Endothelial cell of umbilical vein (primary cell): ENCODE measurements around the gene OGDH. TPM values are rescaled to one million over a fixed set of nuclear protein-coding genes. Genes with fewer than 3 reads are reported as not detected.

ENCODE experiments used
- BruUV-seq: library from RNA; stranded (reverse); fragments of 400-500 nt; replicated peaks from 2 replicates; lab custom pipeline; 2021; lab: Mats Ljungman, UMichigan
- CTCF ChIA-PET: fragments of 300-600, 350-600 bp; sonication (Branson Sonifier 250); formaldehyde crosslinking; loops from one replicate; lab custom pipeline; 2021; ENCODE audit warnings: antibody characterized with exemption, inconsistent platforms; lab: Charles Lee
- POLR2A ChIA-PET: fragments of 300-600, 350-600 bp; sonication (Branson Sonifier 250); formaldehyde crosslinking; loops from one replicate; lab custom pipeline; 2021; ENCODE audit warnings: antibody characterized with exemption, inconsistent platforms; lab: Charles Lee
- DNase-seq: peaks from one replicate; pipeline ENCODE4 v3.0.0-alpha.2; 2011; ENCODE audit warnings: low read depth, low spot score
- FAIRE-seq: peaks from 2 replicates; lab custom pipeline; 2011; peaks lifted over from hg19 to GRCh38; lab: Jason Lieb, UNC
- H2AFZ ChIP-seq: 2 replicates; pipeline ENCODE4 v1.6.0; 2012; ENCODE audit warnings: low read depth, low read length, control low read depth, inconsistent platforms
- H3K27ac ChIP-seq: 2 replicates; pipeline ENCODE4 v1.5.1; 2011; ENCODE audit warnings: low read depth, mild to moderate bottlenecking, control low read depth, low read length, moderate library complexity; ENCODE audit not compliant: insufficient read depth
- H3K27me3 ChIP-seq, 2 experiments: 2 replicates each; pipeline versions ENCODE4 v1.6.0 to v1.6.1; 2011; ENCODE audit warnings: low read length in 2 of 2, mixed read lengths in 1 of 2; ENCODE audit not compliant: control insufficient read depth in 2 of 2, insufficient read depth in 2 of 2
- H3K36me3 ChIP-seq, 2 experiments: 2 replicates in 1 of 2; 3 replicates in 1 of 2; pipeline ENCODE4 v1.5.1; 2011; ENCODE audit warnings: low read length in 2 of 2, mild to moderate bottlenecking in 1 of 2, moderate library complexity in 1 of 2; ENCODE audit not compliant: control insufficient read depth in 2 of 2, insufficient read depth in 2 of 2; ENCODE audit errors: extremely low read depth in 1 of 2
- H3K4me1 ChIP-seq: 3 replicates; pipeline ENCODE4 v1.5.1; 2011; ENCODE audit warnings: mild to moderate bottlenecking, low read length; ENCODE audit not compliant: control insufficient read depth, insufficient read depth; ENCODE audit errors: extremely low read depth
- H3K4me2 ChIP-seq: 2 replicates; pipeline ENCODE4 v1.6.1; 2011; ENCODE audit warnings: low read length, control low read depth, mixed read lengths; ENCODE audit not compliant: insufficient read depth
- H3K4me3 ChIP-seq, 3 experiments: fragments of 200-600 bp in 1 of 3; sonication (generic), shearing (Covaris generic) in 1 of 3; replicated peaks in 1 of 3; 2 replicates each; pipeline ENCODE4 v1.5.1; 2011 to 2016; ENCODE audit warnings: control low read depth in 3 of 3, low read length in 3 of 3, mild to moderate bottlenecking in 2 of 3, inconsistent platforms in 1 of 3, low read depth in 1 of 3, moderate library complexity in 1 of 3; ENCODE audit not compliant: insufficient read depth in 1 of 3
- H3K79me2 ChIP-seq: 2 replicates; pipeline ENCODE4 v1.6.0; 2012; ENCODE audit warnings: low read length, inconsistent platforms; ENCODE audit not compliant: control insufficient read depth, insufficient read depth
- H3K9ac ChIP-seq: replicated peaks from 2 replicates; pipeline ENCODE3; 2011; ENCODE audit warnings: low read length, control low read depth; ENCODE audit not compliant: insufficient read depth; ENCODE audit errors: extremely low read depth
- H3K9me1 ChIP-seq: replicated peaks from 3 replicates; pipeline ENCODE4 v1.6.0; 2011; ENCODE audit warnings: mild to moderate bottlenecking, low read length; ENCODE audit not compliant: control insufficient read depth, insufficient read depth; ENCODE audit errors: extremely low read depth
- H3K9me3 ChIP-seq: replicated peaks from 2 replicates; pipeline ENCODE4 v1.5.1; 2012; ENCODE audit warnings: low read length, inconsistent platforms; ENCODE audit not compliant: control insufficient read depth, insufficient read depth
- H4K20me1 ChIP-seq: replicated peaks from 2 replicates; pipeline ENCODE3; 2011; ENCODE audit warnings: mild to moderate bottlenecking, low read length; ENCODE audit not compliant: control insufficient read depth, insufficient read depth; ENCODE audit errors: extremely low read depth
- CTCF ChIP-seq, 2 donors: IDR thresholded peaks; 1 replicate in 1 of 2; 2 replicates in 1 of 2; pipeline ENCODE4 v1.5.1; 2011; ENCODE audit warnings: low read length in 2 of 2, mild to moderate bottlenecking in 2 of 2, moderate library complexity in 2 of 2, control low read depth in 1 of 2, inconsistent platforms in 1 of 2, low read depth in 1 of 2; ENCODE audit not compliant: insufficient read depth in 1 of 2; ENCODE audit errors: extremely low read depth in 1 of 2
- EZH2 ChIP-seq: IDR thresholded peaks from 2 replicates; pipeline ENCODE4 v1.6.1; 2012; ENCODE audit warnings: borderline replicate concordance, low read depth, mild to moderate bottlenecking, moderate library complexity, low read length, inconsistent platforms; ENCODE audit not compliant: severe bottlenecking
- FOS ChIP-seq: IDR thresholded peaks from 2 replicates; pipeline ENCODE4 v1.6.1; 2011; ENCODE audit warnings: mild to moderate bottlenecking, low read length, moderate library complexity, borderline replicate concordance; ENCODE audit not compliant: insufficient read depth
- GATA2 ChIP-seq: IDR thresholded peaks from 2 replicates; pipeline ENCODE4 v1.7.0; 2011; ENCODE audit warnings: low read depth, mild to moderate bottlenecking, moderate library complexity, mixed read lengths, low read length; ENCODE audit not compliant: insufficient read length, insufficient read depth
- JUN ChIP-seq: IDR thresholded peaks from 2 replicates; pipeline ENCODE4 v1.6.1; 2011; ENCODE audit warnings: borderline replicate concordance, low read depth; ENCODE audit not compliant: insufficient read length, insufficient read depth
- MYC ChIP-seq: IDR thresholded peaks from one replicate; pipeline ENCODE4 v1.6.1; 2011; ENCODE audit warnings: mild to moderate bottlenecking, low read depth, low read length
- POLR2A ChIP-seq: IDR thresholded peaks from 2 replicates; pipeline ENCODE4 v1.6.1; 2012; ENCODE audit warnings: low read depth, mild to moderate bottlenecking, control low read depth, low read length
- POLR2AphosphoS5 ChIP-seq: IDR thresholded peaks from 2 replicates; pipeline ENCODE4 v1.6.1; 2012; ENCODE audit warnings: low read depth, mild to moderate bottlenecking, control low read depth, low read length, moderate library complexity; ENCODE audit not compliant: insufficient read depth
- dilution Hi-C: fragments of 300-500 bp; cut with MboI; formaldehyde crosslinking; loops from one replicate; pipeline ENCODE4 v1.15.0; 2019; ENCODE audit warnings: low sequenced_read_pairs; ENCODE audit not compliant: extremely low pct_ligation_motif_present
- intact Hi-C: fragments of 100-400 bp; cut with micrococcal nuclease; formaldehyde crosslinking; loops from one replicate; pipeline ENCODE4 v1.10.0; 2022
- polyA plus RNA-seq, 4 experiments: library from polyadenylated mRNA; depleted of rRNA in 3 of 4; stranded (reverse) in 3 of 4; unstranded in 1 of 4; fragments of >200 nt; gene quantifications; 2 replicates each; pipeline versions ENCODE4 v1.2.1 to v1.2.3, GENCODE V29; 2011 to 2012; ENCODE audit warnings: missing spikeins in 1 of 4
- total RNA-seq: library from RNA; stranded (reverse); gene quantifications from 2 replicates; pipeline ENCODE4 v1.2.3, GENCODE V29; 2021
- TF ChIP-seq, protein P1 (sequence below): IDR thresholded peaks from 2 replicates; pipeline ENCODE4 v1.6.1; 2011; ENCODE audit not compliant: insufficient read depth, insufficient read length

The OGDH gene
- total and polyA plus RNA-seq, 2 donors (not counting 3 experiments of a cell fraction or from before 2014, with no cell fraction given), result 88.9 to 92.9 TPM

DNA sequence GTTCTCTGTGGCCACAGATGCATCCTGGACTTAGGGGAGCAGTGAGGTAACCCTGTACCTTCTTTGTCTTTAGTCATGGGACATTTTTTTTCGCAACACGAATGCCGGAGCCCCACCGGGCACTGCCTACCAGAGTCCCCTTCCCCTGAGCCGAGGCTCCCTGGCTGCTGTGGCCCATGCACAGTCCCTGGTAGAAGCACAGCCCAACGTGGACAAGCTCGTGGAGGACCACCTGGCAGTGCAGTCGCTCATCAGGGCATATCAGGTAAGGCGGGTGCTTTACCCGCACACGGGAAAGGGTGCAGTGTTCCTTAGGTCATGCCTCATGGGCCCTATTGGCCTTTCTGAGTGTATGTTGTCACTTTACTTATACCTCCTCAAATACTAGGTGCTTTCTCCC, 38.8 kb downstream of the OGDH start:
- Histone ChIP-seq H3K9me1 (no peaks in the 10 kb centered on the region), H3K27me3 (no peaks in the 10 kb centered on the region), H3K36me3 (peaks cover 0 to 7% of the 10 kb centered on the region in 2 experiments), H3K9ac (no peak overlapping the region), H4K20me1 (no peaks in the 10 kb centered on the region), H3K4me1 (peaks cover 4% of the 10 kb centered on the region), H2AFZ (no peak overlapping the region), H3K4me2 (no peak overlapping the region), H3K9me3 (no peaks in the 10 kb centered on the region), H3K79me2 (peaks cover 8% of the 10 kb centered on the region), H3K27ac (no peak overlapping the region), H3K4me3 (no peak overlapping the region)
- ChIA-PET POLR2A (no interaction called here), CTCF (no interaction called here)
- no TSS peak for BruUV-seq
- dilution Hi-C loops (no loop called here), intact Hi-C loops (no loop called here)
- DNase-seq, result no peak
- TF ChIP-seq, protein P1, sequence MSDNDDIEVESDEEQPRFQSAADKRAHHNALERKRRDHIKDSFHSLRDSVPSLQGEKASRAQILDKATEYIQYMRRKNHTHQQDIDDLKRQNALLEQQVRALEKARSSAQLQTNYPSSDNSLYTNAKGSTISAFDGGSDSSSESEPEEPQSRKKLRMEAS, result no peak
- no peak for FAIRE-seq

DNA sequence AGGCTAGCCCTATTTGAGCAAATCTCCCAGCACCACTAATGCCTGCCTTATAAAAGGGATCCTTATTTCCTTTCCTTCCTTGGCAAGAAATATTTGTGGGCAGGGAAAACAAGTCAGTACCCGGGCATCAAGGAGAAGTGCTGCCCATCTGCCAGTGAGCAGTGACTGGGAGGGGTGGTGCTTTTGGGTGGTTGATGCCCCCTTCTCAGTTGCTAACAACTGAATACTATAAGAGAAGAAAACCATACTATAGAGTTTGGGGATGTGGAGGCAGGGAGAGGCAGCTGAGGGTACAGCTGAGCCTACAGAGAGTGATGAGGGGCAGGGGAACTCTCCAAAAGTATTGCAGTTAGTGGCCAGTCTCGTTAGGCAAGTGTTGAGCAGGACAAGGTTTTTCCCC, 39.3 kb downstream of the OGDH start:
- no peaks in the 10 kb centered on the region for H3K27me3 ChIP-seq
- BruUV-seq, result no TSS peak
- ChIA-PET POLR2A (no interaction called here), CTCF (no interaction called here)
- H2AFZ ChIP-seq, result no peak overlapping the region
- dilution Hi-C loops, result no loop called here
- DNase-seq (no peak), FAIRE-seq (no peak)
- no peak overlapping the region for H3K27ac ChIP-seq
- intact Hi-C loops, result no loop called here
- peaks cover under 1% of the 10 kb centered on the region for H3K4me1 ChIP-seq
- no peaks in the 10 kb centered on the region for H3K9me1 ChIP-seq
- H4K20me1 ChIP-seq, result no peaks in the 10 kb centered on the region
- TF ChIP-seq MYC, result no peak
- no peak for TF ChIP-seq POLR2AphosphoS5
- TF ChIP-seq EZH2, result no peak
- no peak for TF ChIP-seq POLR2A
- no peak for TF ChIP-seq JUN
- no peak for TF ChIP-seq CTCF (IDR thresholded peaks at IDR 0.05; ENCODE audit: extremely low read depth in 1 of 2, insufficient read depth in 1 of 2, low read depth in 1 of 2, low read length in 2 of 2)
- no peak for TF ChIP-seq FOS
- TF ChIP-seq GATA2, result no peak
- TF ChIP-seq, protein P1, result no peak
- H3K79me2 ChIP-seq, result peaks cover 4% of the 10 kb centered on the region
- peaks cover 0 to 9% of the 10 kb centered on the region in 2 experiments for H3K36me3 ChIP-seq
- no peak overlapping the region for H3K9ac ChIP-seq
- no peaks in the 10 kb centered on the region for H3K9me3 ChIP-seq
- H3K4me2 ChIP-seq, result no peak overlapping the region
- no peak overlapping the region for H3K4me3 ChIP-seq
